Lower lobe of right lung (tissue), 2 donors: Measurements from ENCODE around the gene AZIN2. TPM values are rescaled to one million over a fixed set of nuclear protein-coding genes. Genes with fewer than 3 reads are reported as not detected.
A peak's percentile ranks its signal among the peaks of the same experiment; 100 is the strongest.

Experiments used
- ATAC-seq, 2 donors: fragments of 200-7000 bp; cut with Tn5 transposase; one replicate each; pipeline ENCODE4 v1.9.1; 2020 to 2022; ENCODE audit warnings: mild to moderate bottlenecking in 2 of 2, moderate library complexity in 2 of 2
- DNase-seq: peaks from one replicate; pipeline ENCODE4 v3.0.0-alpha.2; 2020
- H3K27ac ChIP-seq: fragments of 200-600 bp; one replicate; pipeline ENCODE4 v1.8.0; 2022
- H3K27me3 ChIP-seq: fragments of 200-600 bp; one replicate; pipeline ENCODE4 v1.8.0; 2022; ENCODE audit warnings: low read depth
- H3K36me3 ChIP-seq: fragments of 200-600 bp; one replicate; pipeline ENCODE4 v1.8.0; 2022; ENCODE audit warnings: mild to moderate bottlenecking
- H3K4me1 ChIP-seq: fragments of 200-600 bp; one replicate; pipeline ENCODE4 v1.8.0; 2022
- H3K4me3 ChIP-seq: fragments of 200-600 bp; one replicate; pipeline ENCODE4 v1.8.0; 2022; ENCODE audit warnings: mild to moderate bottlenecking
- H3K9me3 ChIP-seq: fragments of 200-600 bp; one replicate; pipeline ENCODE4 v1.8.0; 2022
- intact Hi-C: fragments of 100-400 bp; cut with DNase I; formaldehyde crosslinking; loops from one replicate; pipeline ENCODE4 v1.11.0; 2022
- total RNA-seq: library from RNA; stranded (reverse); fragmentation: NEBNext Ultra II Directional; extraction: Animal tissue kit (Norgen Biotek cat#: 25700); gene quantifications from one replicate; pipeline ENCODE4 v1.2.1, GENCODE V29; 2021
- TF ChIP-seq, protein P1 (sequence below): fragments of 200-600 bp; IDR thresholded peaks from one replicate; pipeline ENCODE4 v1.8.0; 2022; ENCODE audit warnings: antibody characterized with exemption, mild to moderate bottlenecking
- donor health status: DM: no; HTN: yes; CAD: no; lungs with severe emphysema.

Gene AZIN2
- total RNA-seq, 1 donor from 2014 or later: 2.4 TPM

GRCh38 chr1:33127001-33127823 lies 46.3 kb downstream of the AZIN2 start:
- Histone ChIP-seq H3K27ac (peak overlapping the region; percentile 90), H3K27me3 (no peaks in the 10 kb centered on the region), H3K4me1 (peaks cover 25% of the 10 kb centered on the region), H3K9me3 (no peaks in the 10 kb centered on the region), H3K4me3 (peak overlapping the region; percentile 80), H3K36me3 (no peaks in the 10 kb centered on the region)
- DNase-seq (peak; percentile 99), ATAC-seq (peak; percentile 99)
- TF ChIP-seq, protein P1, sequence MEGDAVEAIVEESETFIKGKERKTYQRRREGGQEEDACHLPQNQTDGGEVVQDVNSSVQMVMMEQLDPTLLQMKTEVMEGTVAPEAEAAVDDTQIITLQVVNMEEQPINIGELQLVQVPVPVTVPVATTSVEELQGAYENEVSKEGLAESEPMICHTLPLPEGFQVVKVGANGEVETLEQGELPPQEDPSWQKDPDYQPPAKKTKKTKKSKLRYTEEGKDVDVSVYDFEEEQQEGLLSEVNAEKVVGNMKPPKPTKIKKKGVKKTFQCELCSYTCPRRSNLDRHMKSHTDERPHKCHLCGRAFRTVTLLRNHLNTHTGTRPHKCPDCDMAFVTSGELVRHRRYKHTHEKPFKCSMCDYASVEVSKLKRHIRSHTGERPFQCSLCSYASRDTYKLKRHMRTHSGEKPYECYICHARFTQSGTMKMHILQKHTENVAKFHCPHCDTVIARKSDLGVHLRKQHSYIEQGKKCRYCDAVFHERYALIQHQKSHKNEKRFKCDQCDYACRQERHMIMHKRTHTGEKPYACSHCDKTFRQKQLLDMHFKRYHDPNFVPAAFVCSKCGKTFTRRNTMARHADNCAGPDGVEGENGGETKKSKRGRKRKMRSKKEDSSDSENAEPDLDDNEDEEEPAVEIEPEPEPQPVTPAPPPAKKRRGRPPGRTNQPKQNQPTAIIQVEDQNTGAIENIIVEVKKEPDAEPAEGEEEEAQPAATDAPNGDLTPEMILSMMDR: peak; percentile 92
- intact Hi-C loops: no loop called here

DNA sequence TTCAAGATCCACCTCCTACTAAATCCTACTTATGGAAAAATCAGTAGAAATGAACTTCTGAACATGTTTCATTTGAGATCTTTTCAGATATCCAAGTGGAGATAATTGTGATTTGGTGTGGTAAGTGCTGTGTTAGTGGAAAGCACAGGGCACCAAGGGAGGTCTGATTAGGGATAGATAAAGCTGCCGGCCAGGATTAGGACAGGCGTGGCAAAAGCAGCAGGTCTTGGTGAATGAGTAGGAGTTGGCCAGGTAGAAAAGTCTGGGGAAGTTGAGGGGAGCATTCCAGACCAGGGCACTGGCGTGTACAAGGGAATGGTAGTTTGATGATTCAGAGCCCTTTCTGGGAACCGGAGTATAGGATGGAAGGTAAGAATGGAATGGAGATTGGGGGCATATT lies 47.8 kb downstream of the AZIN2 start:
- DNase-seq: no peak
- Histone ChIP-seq H3K27ac (no peak overlapping the region), H3K36me3 (peaks cover 5% of the 10 kb centered on the region), H3K4me1 (peaks cover 25% of the 10 kb centered on the region), H3K4me3 (no peak overlapping the region), H3K9me3 (no peaks in the 10 kb centered on the region), H3K27me3 (no peaks in the 10 kb centered on the region)
- TF ChIP-seq, protein P1: no peak
- no peak for ATAC-seq
- intact Hi-C loops: no loop called here

GRCh38 chr1:33130297-33130696 lies 49.3 kb downstream of the AZIN2 start:
- TF ChIP-seq, protein P1: no peak
- H3K4me3 ChIP-seq: no peak overlapping the region
- H3K27ac ChIP-seq: no peak overlapping the region
- intact Hi-C loops: no loop called here
- DNase-seq (no peak), ATAC-seq (no peak)
- peaks cover 25% of the 10 kb centered on the region for H3K4me1 ChIP-seq
- H3K9me3 ChIP-seq: no peaks in the 10 kb centered on the region
- no peaks in the 10 kb centered on the region for H3K27me3 ChIP-seq
- H3K36me3 ChIP-seq: peaks cover 5% of the 10 kb centered on the region

DNA sequence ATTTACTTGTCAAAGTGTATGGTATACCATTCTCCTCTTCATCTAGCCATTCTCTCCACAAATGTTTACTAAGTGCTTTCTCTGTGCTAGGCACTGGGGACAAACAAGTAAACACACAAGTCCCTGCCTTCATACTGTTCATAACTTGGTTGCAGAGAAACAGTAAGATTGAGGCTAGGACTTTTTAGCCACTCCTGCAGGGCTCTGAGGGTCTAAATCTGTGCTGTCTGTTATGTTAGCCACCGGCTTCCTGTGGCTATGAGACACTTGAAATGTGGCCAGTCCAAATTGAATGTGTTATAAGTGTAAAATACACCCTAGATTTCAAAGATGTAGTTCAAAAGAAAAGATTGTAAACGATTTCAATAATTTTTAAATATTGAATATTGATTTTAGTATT lies 50.2 kb downstream of the AZIN2 start:
- Histone ChIP-seq H3K27me3 (no peaks in the 10 kb centered on the region), H3K36me3 (peaks cover 5% of the 10 kb centered on the region), H3K27ac (no peak overlapping the region), H3K4me3 (no peak overlapping the region), H3K9me3 (no peaks in the 10 kb centered on the region), H3K4me1 (peaks cover 19% of the 10 kb centered on the region)
- ATAC-seq: no peak
- TF ChIP-seq, protein P1: no peak
- no peak for DNase-seq
- intact Hi-C loops: no loop called here

- peaks cover 5% of the 10 kb centered on the region for H3K36me3 ChIP-seq
- no peak for DNase-seq
- peaks cover 13% of the 10 kb centered on the region for H3K4me1 ChIP-seq
- no peak overlapping the region for H3K4me3 ChIP-seq
- no peak overlapping the region for H3K27ac ChIP-seq
- H3K27me3 ChIP-seq: no peaks in the 10 kb centered on the region
- no peak for ATAC-seq
- TF ChIP-seq, protein P1: no peak
- intact Hi-C loops: no loop called here
- H3K9me3 ChIP-seq: no peaks in the 10 kb centered on the region
Measured at GRCh38 chr1:33132549-33132948, 51.6 kb downstream of the AZIN2 start.
